Transverse colon (tissue), 4 donors: Measurements from ENCODE around the gene CAST.

ENCODE experiments used
- EP300 ChIP-seq: sonication (generic); formaldehyde crosslinking; IDR thresholded peaks from one replicate; pipeline ENCODE4 v1.6.1; 2017; ENCODE audit warnings: antibody characterized with exemption, low read depth
- POLR2A ChIP-seq: fragments of 450-650 bp; IDR thresholded peaks from one replicate; pipeline ENCODE4 v1.6.1; 2016; ENCODE audit warnings: antibody characterized with exemption, mild to moderate bottlenecking, moderate library complexity
- POLR2AphosphoS5 ChIP-seq, 3 donors: sonication (generic); formaldehyde crosslinking; IDR thresholded peaks; one replicate each; pipeline ENCODE4 v1.6.1; 2016; ENCODE audit warnings: antibody characterized with exemption in 3 of 3
- TF ChIP-seq, protein P1 (sequence below), 5 experiments: fragments of 200-600 bp in 3 of 5; fragments of 450-650 bp in 2 of 5; sonication (generic) in 3 of 5; IDR thresholded peaks; 1 replicate in 2 of 5; 2 replicates in 3 of 5; pipeline ENCODE4 v1.5.1; 2016 to 2017; ENCODE audit warnings: antibody characterized with exemption in 5 of 5, inconsistent platforms in 3 of 5, mild to moderate bottlenecking in 2 of 5, moderate library complexity in 1 of 5

DNA sequence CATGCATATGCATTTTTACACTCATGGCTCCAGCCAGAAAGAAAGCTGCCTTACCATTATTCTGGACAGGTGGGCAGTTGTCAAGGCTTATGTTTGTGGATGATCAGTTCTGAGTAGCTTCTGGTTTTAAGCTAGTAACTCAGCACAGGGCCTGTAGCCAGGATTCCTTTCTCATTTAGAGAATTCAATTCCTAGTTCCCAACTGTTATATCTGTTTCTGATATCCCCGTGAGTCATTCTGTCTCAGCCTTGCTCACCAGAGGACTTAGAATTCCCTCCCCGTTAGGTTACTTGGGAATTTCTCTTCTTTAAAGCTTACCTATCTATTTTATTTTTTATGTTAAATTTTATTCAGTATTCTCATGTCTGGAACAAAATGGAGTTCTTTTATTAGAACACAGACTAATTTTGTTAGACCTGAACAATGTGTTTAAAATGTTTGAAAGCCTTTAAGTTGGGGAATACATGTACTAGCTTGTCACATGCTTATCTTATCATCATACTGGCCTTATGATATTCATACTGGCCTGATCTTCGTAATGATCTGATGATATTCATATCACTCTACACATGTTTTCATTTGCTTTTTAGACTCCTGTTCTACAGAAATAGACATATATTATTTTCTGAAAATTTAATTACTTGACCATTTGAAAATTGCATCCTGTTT, 47.1 kb downstream of the CAST start:
- TF ChIP-seq, protein P1, sequence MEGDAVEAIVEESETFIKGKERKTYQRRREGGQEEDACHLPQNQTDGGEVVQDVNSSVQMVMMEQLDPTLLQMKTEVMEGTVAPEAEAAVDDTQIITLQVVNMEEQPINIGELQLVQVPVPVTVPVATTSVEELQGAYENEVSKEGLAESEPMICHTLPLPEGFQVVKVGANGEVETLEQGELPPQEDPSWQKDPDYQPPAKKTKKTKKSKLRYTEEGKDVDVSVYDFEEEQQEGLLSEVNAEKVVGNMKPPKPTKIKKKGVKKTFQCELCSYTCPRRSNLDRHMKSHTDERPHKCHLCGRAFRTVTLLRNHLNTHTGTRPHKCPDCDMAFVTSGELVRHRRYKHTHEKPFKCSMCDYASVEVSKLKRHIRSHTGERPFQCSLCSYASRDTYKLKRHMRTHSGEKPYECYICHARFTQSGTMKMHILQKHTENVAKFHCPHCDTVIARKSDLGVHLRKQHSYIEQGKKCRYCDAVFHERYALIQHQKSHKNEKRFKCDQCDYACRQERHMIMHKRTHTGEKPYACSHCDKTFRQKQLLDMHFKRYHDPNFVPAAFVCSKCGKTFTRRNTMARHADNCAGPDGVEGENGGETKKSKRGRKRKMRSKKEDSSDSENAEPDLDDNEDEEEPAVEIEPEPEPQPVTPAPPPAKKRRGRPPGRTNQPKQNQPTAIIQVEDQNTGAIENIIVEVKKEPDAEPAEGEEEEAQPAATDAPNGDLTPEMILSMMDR (IDR thresholded peaks at IDR 0.05), result no peak
- TF ChIP-seq EP300 (no peak), POLR2AphosphoS5 (IDR thresholded peaks at IDR 0.05) (no peak), POLR2A (no peak)
